Peyer's patch (tissue), 4 donors: ENCODE results near the gene TRUB1. TPM values are rescaled to one million over a fixed set of nuclear protein-coding genes. Genes with fewer than 3 reads are reported as not detected.

Experiments used
- DNase-seq, 3 donors: peaks; one replicate each; pipeline ENCODE4 v3.0.0-alpha.2; 2017 to 2019
- H3K27ac ChIP-seq, 4 donors: fragments of 200-600 bp; sonication (generic); one replicate each; pipeline ENCODE4 v1.5.1; 2016 to 2019
- H3K27me3 ChIP-seq, 2 donors: fragments of 200-600 bp; sonication (generic); one replicate each; pipeline ENCODE4 v1.5.1; 2019
- H3K36me3 ChIP-seq, 3 donors: fragments of 200-600 bp; sonication (generic); one replicate each; pipeline ENCODE4 v1.5.1; 2016 to 2019
- H3K4me1 ChIP-seq, 4 donors: fragments of 200-600 bp; sonication (generic); one replicate each; pipeline ENCODE4 v1.5.1; 2016 to 2019
- H3K4me3 ChIP-seq, 4 donors: fragments of 200-600 bp; sonication (generic); 1 replicate in 3 of 4; 2 replicates in 1 of 4; pipeline ENCODE4 v1.5.1; 2016 to 2019; ENCODE audit warnings: mild to moderate bottlenecking in 1 of 4
- H3K9me3 ChIP-seq, 4 donors: fragments of 200-600 bp; sonication (generic); one replicate each; pipeline ENCODE4 v1.5.1; 2016 to 2019; ENCODE audit warnings: mild to moderate bottlenecking in 1 of 4
- POLR2A ChIP-seq, 2 donors: fragments of 450-650 bp; IDR thresholded peaks; one replicate each; pipeline ENCODE4 v1.5.1; 2017; ENCODE audit warnings: antibody characterized with exemption in 2 of 2, mild to moderate bottlenecking in 2 of 2, moderate library complexity in 2 of 2
- total RNA-seq, 4 donors: library from RNA; depleted of rRNA; stranded (reverse); fragments of >200 nt; gene quantifications; one replicate each; pipeline ENCODE4 v1.1.0, GENCODE V29; 2016
- TF ChIP-seq, protein P1 (sequence below), 6 experiments: fragments of 450-650 bp in 4 of 6; fragments of 200-600 bp in 2 of 6; sonication (generic) in 1 of 6; IDR thresholded peaks; one replicate each; pipeline ENCODE4 v1.5.1; 2017 to 2019; ENCODE audit warnings: antibody characterized with exemption in 6 of 6, mild to moderate bottlenecking in 3 of 6, moderate library complexity in 1 of 6

The TRUB1 gene
- total RNA-seq, 4 donors from 2014 or later = 9.9 to 19.3 (median 14.0) TPM

- H3K36me3 ChIP-seq = no peaks in the 10 kb centered on the region
- H3K9me3 ChIP-seq = no peaks in the 10 kb centered on the region
- no peaks in the 10 kb centered on the region for H3K27me3 ChIP-seq
- H3K4me3 ChIP-seq = no peak overlapping the region
- no peak for TF ChIP-seq POLR2A (IDR thresholded peaks at IDR 0.05)
- TF ChIP-seq, protein P1, sequence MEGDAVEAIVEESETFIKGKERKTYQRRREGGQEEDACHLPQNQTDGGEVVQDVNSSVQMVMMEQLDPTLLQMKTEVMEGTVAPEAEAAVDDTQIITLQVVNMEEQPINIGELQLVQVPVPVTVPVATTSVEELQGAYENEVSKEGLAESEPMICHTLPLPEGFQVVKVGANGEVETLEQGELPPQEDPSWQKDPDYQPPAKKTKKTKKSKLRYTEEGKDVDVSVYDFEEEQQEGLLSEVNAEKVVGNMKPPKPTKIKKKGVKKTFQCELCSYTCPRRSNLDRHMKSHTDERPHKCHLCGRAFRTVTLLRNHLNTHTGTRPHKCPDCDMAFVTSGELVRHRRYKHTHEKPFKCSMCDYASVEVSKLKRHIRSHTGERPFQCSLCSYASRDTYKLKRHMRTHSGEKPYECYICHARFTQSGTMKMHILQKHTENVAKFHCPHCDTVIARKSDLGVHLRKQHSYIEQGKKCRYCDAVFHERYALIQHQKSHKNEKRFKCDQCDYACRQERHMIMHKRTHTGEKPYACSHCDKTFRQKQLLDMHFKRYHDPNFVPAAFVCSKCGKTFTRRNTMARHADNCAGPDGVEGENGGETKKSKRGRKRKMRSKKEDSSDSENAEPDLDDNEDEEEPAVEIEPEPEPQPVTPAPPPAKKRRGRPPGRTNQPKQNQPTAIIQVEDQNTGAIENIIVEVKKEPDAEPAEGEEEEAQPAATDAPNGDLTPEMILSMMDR (IDR thresholded peaks at IDR 0.05) = no peak
- no peak overlapping the region for H3K27ac ChIP-seq
- no peaks in the 10 kb centered on the region for H3K4me1 ChIP-seq
- no peak for DNase-seq
These were observed 37.3 kb upstream of the TRUB1 start for GRCh38 chr10:114900658-114901057.

DNA sequence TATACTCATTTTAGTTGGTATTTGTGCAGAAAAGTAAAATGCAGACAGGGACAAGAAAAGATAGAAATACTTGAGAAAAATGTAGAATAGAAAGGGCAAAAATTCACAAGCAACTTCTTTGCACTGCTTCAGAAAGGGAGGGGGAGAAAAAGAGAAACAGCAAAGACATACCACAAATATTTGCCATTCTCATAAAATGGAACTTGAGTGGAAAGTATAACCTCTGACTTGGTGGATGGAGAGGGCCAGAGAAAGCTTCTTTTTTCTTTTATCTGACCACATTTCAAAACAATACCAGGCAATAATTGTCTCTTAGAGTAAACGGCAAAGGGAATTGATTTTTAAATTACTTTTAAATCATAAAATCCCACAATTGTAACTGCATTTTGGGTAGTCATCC, 35.8 kb upstream of the TRUB1 start:
- Histone ChIP-seq H3K36me3 (no peaks in the 10 kb centered on the region), H3K27ac (no peak overlapping the region), H3K27me3 (no peaks in the 10 kb centered on the region), H3K9me3 (no peaks in the 10 kb centered on the region), H3K4me1 (no peaks in the 10 kb centered on the region), H3K4me3 (no peak overlapping the region)
- TF ChIP-seq, protein P1 (IDR thresholded peaks at IDR 0.05) = no peak
- no peak for TF ChIP-seq POLR2A (IDR thresholded peaks at IDR 0.05)
- no peak for DNase-seq

DNA sequence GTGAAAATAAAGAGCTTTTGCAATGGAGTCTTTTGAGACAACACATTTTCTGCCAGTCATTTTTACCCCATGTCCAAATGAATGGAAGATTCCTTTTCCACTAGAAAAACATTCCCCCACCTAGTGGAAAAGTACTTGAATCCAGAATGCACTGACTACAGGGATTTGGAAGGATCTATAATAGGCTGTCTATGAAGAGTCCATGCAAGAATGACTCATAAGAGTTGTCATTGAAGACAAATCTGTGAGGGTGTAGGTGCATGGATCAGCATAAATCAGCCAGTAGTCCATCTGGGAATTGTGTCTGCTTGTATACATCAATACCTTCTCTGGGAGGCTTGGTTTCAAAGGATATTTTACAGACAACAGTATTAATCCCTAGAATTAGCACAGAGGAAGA, 32.5 kb upstream of the TRUB1 start:
- no peaks in the 10 kb centered on the region for H3K36me3 ChIP-seq
- no peaks in the 10 kb centered on the region for H3K9me3 ChIP-seq
- H3K27ac ChIP-seq = no peak overlapping the region
- no peaks in the 10 kb centered on the region for H3K4me1 ChIP-seq
- DNase-seq = no peak
- H3K4me3 ChIP-seq = no peak overlapping the region
- TF ChIP-seq, protein P1 (IDR thresholded peaks at IDR 0.05) = no peak
- no peak for TF ChIP-seq POLR2A (IDR thresholded peaks at IDR 0.05)
- H3K27me3 ChIP-seq = no peaks in the 10 kb centered on the region

- H3K4me3 ChIP-seq = no peak overlapping the region
- no peaks in the 10 kb centered on the region for H3K9me3 ChIP-seq
- H3K27ac ChIP-seq = no peak overlapping the region
- no peaks in the 10 kb centered on the region for H3K27me3 ChIP-seq
- DNase-seq = no peak
- no peaks in the 10 kb centered on the region for H3K36me3 ChIP-seq
- no peaks in the 10 kb centered on the region for H3K4me1 ChIP-seq
- no peak for TF ChIP-seq POLR2A (IDR thresholded peaks at IDR 0.05)
- TF ChIP-seq, protein P1 (IDR thresholded peaks at IDR 0.05) = no peak
These were observed 31.0 kb upstream of the TRUB1 start for GRCh38 chr10:114906981-114907380.

GRCh38 chr10:114908896-114909295, 29.1 kb upstream of the TRUB1 start:
- no peak for DNase-seq
- Histone ChIP-seq H3K27me3 (no peaks in the 10 kb centered on the region), H3K27ac (no peak overlapping the region), H3K4me1 (no peaks in the 10 kb centered on the region), H3K9me3 (peaks cover 0 to 3% (median 0%) of the 10 kb centered on the region in 4 donors), H3K4me3 (no peak overlapping the region), H3K36me3 (no peaks in the 10 kb centered on the region)
- no peak for TF ChIP-seq POLR2A (IDR thresholded peaks at IDR 0.05)
- TF ChIP-seq, protein P1 (IDR thresholded peaks at IDR 0.05) = no peak
